SKM-1 (cell line): ENCODE data around the gene NAT10.

Experiments used
- DNase-seq: peaks from one replicate; lab custom pipeline; 2025; ENCODE audit not compliant: unreplicated experiment; lab: John Stamatoyannopoulos, UW

Gene NAT10

DNA sequence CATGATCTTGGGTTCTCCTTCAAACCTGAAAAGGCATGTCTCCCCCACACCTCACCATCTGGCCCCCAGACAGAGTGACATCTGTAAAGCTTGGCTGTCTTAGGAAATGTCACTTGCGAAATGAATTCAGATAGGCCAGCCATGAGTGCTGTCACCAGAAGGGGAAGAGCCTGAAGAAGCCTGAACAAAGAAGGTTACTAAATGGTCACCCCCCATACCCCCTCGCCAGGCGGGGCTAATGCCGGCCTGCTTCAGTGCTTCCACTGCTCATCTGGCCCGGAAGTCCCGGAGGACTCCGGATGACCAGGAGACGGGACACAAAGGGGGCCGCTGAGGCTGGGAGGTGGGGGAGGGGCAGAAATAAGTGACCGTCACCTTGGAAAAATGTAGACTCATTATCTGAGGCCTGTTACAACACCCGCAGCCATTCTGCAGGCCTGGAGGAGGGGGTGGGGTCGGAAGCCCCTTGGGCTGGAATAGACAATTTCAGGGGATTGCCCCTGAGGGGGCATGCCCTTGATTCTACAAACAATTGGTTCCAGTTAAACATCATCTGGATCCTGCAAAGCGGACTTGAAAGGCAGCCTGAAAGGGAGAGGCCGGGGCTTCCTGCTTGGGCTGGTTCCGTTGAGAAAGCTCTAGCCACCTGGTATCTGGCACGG lies 43.2 kb downstream of the NAT10 start:
- peak; percentile 49 for DNase-seq

DNA sequence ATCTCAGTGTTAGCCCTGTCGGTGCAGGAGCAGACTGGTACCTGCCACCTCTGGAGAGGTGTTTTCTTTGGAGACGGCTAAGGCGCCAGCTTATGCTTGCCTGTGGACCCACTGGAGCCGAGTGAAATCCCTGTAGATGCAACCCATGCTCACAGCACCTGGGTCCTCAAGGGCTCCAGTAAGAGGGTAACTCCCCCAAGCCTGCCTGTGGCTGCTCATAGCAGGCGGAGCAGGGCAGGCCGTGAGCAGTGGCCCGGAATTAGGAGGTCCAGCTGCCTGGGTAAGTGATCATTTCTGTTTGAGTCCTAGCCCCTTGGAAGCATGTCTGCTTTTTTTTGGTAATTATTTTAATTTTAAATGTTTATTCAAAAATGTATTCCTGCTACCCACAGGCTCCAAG lies 43.8 kb downstream of the NAT10 start:
- DNase-seq = no peak

DNA sequence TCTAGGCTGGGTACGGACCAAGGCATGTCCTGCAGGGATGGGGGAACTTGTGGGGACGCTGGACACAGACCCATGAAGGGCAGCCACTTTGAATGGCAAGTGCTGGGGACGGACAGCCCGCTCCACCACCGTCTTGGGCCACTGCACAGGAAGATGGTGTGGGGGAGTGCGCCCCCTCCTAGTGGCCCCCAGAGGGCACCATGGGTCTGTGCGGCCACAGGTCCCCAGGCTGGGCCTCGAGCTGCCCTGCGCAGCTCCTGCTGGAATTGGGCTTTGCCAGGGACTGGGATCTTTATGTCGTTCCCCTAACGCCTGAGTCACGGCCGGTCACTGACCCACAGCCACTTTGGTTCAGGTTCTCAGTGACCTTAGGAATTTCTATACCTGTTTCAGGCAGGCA lies 44.4 kb downstream of the NAT10 start:
- no peak for DNase-seq

DNA sequence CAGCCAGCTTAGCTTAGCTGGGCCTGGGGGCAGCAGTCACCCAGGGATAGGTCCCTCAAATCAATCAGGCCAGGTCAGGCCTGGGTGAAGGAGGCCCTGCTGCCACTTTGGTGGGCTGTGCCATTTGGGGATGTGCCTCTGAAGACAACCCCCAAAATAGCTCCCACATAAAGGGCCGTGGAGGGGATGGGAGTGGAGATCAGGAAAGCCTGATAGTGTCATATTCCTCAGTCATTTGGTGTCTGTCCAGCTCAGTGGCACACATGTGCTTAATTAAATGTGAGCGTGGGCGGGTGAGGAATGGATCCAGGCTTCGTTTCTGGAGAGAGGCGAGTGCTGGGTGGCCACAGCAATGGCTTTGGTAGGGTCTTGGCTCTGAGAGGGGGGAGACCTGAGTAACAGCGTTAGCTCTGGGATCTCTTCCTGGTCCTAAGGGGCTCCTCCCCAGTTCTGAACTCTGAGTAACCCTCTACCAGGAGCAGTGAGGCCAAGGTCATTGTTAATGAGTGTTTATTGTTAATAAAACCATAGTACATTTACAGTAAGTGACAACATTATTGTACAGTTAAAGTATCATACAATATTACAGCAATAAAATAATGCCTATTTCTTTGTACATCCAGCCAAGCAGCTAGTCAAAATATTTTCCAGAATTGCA lies 45.2 kb downstream of the NAT10 start:
- DNase-seq = no peak

DNA sequence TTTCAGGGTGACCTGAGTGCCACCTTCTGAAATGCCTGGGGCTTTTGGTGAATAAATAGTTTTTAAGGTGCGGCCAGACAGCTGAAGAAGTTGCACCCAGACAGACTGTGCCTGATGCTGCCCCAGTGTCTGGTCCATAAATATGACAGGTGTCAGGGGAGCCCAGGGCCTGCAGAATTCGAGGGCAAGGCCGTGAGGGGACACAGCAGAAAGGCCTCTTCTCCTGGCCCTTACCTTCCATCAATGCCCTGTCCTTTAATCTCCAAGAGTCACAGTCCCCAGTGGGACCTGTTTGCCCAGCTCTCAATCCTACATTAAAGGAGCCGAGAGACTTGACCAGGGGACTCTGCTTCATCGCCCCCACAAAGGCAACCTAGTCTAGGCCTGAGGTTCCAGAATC lies 45.7 kb downstream of the NAT10 start:
- DNase-seq = no peak

DNA sequence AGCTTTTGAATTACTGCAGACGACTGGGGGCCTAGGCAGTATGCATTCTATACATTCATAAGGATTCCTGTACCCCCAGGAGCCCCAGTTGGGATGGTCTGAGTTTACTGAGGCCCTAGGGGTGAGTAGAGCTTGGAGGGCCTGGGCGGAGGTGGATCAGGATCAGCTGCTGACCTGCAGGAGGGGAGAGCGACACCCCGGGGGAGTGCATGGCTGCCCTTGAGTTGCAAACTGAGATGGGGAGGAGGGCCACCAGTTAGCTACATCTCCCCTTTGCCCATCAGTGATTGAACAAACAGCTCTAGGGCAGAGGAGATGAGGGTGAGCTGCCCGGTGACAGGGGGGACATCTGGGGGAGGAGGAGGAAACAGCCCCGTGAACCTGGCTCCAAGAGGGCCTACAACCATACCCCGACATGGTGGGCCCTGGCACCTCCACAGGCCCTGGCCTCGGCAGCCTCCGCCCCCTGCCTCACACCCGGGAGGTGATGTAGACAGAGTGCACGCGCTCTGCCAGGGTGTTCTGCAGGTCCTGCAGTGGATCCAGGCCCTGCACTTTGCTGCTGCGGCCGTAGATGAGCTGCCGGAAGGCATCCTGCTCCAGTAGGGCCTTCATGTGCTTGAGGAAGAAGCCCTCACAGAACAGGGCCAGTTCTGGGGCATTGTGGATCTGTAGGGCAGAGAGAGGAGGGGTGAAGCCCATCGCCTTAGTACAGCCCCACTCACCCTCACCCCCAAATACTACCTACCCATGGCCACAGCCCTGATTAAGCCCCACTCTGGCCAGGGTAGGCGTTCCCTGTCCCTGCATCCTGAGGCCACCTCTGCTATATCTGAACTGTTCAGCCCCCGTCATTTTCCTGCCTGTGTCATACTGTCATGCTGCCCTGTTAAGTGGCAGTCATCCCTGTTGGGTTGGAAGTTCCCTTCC lies 46.8 kb downstream of the NAT10 start:
- no peak for DNase-seq

DNA sequence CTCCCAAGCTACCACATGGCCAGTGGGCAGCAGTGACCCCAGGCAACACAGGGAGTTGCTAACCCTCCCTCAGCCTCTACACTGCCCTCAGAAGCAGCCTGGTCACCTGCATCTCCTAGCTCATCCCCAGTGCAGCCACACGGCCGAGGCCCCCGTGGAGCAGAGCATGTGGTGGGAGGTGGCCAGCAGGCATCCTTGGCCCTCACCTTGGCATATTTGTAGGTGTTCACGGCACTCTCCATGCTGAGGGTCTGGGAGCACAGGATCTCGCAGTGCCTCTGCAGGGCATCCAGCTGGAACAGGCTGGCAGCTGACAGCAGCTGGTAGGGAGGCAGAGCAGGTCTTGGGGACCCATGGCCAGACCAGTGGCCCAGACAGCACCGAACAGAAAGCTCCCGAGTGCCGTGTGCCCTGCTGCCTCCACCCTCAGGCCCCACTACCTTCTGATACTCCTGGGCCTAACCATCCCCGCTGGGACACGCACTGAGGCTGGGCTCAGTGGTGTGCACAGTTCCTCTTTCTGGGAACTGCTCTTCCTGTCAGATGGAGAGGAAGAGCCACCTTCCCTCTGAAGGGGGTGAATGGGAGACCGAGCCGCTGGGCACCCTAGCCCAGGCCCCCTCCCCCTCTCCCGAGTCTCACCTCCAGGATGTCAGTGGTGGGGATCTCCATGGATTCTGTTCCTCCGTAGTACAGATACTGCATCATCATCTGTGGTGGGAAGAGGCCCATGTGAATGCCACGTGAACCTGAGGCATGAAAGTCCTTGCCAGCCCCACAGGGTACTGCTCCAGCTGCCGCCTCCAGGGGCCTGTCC lies 48.8 kb downstream of the NAT10 start:
- peak; percentile 66 for DNase-seq

DNA sequence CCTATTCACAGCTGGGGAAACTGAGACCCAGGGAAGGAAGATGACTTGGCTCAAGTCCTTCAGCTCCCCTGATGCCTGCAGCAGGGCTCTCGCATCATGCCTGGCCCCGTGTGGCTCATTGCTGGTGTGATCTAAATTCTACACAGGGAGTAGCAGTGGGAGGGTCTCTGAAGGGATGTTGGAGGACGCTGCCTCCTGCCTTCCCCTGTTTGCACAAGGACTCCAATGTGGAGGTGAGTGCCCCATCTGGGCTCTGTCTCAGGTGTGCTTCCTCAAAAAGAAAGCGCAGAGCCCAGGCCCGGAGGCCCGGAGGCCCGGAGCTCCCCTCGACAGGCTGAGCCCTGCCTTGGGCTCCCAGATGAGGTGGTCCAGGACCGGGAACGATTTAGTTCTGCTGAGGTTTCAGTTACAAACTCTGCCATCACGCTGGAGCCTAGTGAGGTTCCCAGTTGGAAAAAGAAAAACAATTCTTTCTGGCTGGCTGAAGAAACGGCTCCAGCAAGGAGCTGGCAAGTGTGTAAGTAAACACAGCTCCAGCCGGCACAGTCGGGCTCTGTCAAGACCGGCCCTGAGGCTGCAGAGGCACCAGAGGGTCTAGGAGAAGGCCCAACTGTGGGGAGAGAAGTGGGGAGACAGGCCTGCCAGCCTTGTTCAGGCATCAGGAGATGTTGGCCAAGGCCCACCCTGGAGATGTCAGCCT lies 49.8 kb downstream of the NAT10 start:
- no peak for DNase-seq

DNA sequence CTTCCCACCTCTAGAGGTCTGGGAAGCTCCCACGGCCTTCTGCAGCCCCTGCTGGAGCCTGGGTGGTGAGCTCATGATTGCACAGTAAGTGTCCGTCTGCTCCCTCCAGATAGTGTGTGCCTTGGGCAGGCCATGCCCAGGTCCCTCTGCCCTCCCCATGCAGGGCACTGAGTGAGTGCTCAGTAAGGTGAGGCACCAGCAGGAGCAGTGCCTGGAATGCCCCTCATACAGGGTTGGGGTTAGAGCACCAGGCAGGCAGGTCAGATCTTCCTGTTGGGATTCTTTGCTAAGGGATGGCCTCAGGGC lies 50.3 kb downstream of the NAT10 start:
- DNase-seq = no peak

DNA sequence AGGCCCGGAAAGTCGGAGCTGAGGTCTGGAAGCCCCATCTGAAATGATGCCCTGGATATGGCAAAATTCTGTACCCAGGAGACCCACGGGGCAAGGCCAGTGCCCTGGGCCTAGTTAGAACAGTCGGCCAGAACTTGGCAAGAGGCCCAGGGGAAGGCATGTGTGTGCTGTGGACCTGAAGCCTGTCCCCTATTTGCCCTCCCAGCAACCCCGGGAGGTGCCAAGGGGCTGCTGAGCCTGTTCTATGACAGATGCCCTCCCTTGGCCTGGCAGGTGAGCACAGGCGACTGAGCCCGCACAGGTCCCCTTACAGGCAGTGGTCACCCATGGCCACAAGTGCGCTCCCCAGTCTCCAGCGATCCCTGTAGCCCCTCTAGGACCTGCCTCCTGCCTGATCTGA lies 51.7 kb downstream of the NAT10 start:
- no peak for DNase-seq

DNA sequence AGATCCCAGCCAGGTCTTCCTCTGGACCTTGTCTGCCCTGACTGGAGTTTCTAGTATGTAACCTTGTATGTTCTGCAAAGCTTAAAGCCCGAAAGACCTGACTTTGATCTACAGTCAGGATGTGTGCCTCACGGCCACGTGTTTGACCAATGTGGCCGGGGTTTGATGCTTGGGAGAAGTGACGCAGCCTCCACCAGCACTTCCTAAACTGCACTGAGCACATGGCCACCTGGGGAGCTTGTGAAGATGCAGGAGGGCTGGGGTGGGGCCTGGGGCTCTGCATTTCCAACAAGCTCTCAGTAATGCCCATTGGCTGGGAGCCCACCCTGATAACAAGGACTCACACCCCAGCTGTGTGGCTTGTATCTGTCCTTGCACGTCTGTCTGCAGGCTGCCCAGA lies 53.2 kb downstream of the NAT10 start:
- no peak for DNase-seq

DNA sequence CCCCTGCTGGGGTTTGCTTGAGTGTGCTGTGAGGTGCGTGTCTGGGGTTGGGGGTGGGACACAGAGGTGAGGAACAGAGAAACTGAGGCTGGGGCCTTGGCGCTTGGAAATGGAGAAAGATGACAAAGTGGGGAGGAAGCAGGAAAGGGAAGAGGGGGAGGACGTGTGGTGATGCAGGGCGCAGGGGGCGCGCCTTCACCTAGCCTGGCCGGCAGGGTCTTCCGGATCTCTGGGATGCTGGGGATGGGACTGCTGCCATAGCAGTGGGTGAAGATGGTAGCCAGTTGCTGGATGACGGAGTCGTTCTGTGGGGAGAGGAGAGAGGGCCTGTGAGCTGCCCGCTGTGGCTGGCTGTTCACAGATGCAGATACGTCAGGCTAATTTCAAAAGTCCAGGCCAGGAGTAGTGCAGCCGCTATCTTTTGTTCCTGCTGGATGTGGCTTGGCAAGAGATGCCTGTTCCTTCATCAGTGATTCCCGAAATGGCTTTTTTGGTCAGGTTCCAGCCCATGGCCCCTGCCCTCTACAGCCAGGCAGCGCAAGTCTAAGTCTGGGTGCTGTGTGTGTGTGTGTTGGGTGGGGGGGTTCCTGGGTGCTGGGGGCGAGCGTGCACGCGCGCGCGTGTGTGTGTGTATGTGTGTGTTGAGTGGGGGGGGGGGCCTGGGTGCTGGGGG lies 54.8 kb downstream of the NAT10 start:
- no peak for DNase-seq

DNA sequence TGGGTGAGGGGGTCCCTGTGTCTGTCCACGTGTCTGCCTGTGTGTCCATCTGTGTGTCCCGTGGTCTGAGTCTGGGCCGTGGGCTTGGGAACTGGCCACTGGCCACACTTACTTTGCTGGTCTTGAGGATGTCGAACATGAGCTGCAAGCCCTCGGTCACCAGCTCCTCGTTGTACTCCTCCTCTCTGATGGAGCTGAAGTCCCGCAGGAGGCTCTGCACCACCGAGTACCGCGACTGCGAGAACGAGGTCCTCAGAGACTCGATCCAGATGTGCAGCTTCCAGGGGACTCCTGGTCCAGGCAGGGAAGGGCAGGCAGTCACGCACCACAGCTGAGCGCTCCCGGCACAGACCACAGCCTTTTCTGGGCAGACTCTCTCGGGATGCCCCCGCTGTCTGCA lies 55.4 kb downstream of the NAT10 start:
- DNase-seq = no peak

DNA sequence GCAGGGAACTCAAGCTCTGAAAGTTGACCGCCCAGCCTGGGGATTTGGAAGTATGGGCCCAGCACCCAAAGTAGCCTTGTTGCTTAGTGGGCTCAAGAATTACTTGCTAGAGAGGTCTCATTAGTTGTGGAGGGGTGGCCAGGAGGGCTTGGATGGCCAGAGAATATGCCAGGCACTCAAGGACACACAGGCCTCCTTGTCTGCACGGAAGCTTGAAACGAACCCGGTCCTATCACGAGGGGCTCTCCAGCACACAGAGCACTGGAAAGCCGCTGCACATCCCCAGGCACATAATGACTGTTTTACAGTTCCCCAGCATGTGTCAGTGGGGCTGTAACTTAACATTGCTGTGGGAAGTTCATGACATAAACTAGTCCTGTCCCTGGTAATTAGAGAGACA lies 55.9 kb downstream of the NAT10 start:
- no peak for DNase-seq

DNA sequence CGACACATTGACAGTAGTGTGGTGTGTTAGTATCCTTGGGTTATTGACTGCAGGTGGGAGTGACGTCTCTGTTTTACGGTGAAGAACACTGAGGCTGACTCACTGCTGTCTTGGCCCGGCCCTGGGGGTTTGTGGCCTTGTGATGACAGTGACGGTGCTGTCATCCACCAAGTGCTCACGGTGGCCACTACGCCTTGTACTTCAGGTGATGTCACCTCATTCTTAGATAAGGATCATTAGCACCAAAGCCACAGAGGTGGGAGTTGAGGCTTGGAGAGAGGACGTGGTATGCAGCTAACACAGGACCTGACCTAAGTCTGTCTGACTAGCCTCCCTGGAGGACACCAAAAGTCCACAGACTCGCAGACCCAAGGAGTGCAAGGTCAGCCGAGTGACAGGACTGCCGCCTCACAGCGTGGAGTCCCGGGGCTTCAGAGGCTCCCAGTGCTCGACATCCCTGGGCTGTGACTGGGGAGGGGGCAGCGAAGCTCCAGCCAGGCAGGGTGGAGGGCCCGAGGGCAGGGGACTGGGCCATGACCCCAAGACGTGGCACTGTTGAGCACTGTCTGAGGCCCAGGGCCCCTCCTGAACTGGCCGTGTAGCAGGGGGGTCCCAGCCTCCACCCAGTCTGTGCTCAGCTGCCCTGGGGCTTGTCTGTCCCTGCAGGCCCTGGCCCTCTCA lies 56.5 kb downstream of the NAT10 start:
- DNase-seq = no peak

DNA sequence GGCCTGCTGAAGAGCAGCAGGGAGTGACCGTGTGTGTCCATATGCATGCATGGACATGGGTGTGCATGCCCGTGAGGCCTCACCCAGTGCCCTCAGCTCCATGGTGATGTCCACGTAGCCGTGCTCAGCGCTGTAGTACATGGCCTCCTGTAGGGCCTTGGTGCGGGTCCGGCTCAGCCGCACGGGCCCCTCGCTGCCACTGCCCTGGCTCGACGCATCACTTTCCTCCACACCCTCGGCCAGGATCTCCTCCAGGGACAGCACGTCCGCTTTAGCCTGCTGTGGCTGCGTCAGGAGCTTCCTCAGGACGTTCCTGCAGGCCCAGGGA lies 57.0 kb downstream of the NAT10 start:
- no peak for DNase-seq

DNA sequence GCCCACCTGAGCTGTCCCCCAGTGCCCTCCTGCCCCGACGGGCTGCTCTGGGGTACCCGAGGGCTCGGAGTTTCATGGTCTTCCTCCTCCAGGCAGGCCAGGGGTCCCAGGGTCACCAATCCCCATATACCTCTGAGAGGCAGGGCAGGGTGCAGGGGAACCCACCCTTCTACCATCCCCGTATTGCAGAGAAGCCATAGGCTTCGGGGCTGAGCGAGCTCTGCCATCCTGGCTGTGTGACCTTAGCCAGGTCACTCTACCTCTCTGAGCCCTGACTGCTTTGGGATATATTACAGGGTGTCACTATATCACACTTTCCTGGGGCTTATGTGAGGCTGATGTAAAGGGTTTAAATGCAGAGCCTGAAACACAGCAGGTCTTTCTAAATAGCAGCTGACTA lies 57.4 kb downstream of the NAT10 start:
- no peak for DNase-seq

DNA sequence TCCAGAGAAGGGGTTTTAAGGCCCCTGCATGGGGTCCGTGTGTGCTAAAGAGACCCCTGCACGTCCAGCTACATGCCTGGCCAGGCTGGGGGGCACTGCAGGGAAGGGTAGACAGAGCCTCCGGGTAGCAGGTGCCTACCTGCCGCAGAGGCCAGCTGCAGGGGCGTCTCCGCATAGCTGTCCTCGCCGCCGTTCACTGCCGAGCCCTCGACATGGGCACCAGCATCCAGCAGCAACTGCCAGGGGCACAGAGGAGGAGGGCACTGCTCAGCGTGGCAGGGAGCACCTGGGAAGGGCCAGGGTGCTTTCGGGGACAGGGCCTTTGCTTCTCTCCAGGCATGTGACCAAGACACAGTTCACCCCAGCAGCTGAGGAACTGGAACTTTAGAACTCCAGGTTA lies 59.7 kb downstream of the NAT10 start:
- DNase-seq = no peak

DNA sequence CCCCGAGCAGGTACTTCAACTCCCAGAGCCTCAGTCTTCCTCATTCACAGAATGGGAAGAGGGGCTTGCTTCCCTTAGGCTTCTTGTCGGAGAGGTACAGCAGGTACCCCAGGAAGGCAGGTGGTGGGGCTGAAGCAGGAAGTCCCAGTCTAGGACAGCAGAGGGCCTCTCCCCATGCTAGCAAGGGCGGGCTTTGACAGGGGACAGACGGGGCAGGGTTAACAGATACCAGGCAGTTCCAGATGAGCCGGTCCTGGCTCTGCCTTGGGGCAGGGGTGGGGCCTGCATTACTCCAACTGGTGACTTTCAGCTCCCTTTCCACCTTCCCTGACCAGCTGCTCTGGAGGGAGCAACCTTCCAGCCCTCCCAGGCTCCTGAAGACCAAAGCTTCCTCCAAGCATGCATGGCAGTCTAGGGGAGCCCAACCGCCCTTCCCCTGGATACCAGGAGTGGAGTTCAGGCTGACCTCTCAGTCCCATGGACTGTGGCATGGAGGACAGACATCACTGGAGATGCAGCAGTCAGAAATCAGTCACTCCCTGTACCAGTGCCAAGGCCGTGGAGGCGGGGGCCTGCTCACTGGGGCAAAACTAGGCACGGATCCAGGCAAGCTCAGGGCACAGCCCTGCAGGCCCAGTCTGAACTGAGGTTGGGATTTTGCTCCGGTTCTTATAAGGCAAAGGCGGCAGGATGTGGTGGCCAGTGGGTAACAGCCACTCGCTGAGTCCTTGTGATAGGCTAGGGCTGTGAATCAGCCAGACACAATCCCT lies 60.5 kb downstream of the NAT10 start:
- DNase-seq = no peak
